Measurements from ENCODE around the gene HCRTR2. TPM values are rescaled to one million over a fixed set of nuclear protein-coding genes. Genes with fewer than 3 reads are reported as not detected.

Gene HCRTR2
- total RNA-seq, 1 donor from 2014 or later = not detected

GRCh38 chr6:55210952-55211351 lies 36.6 kb downstream of the HCRTR2 start:
- Mint-ChIP-seq H3K4me3 (ENCODE audit: unreplicated experiment) (no peak overlapping the region), H3K9me3 (ENCODE audit: unreplicated experiment) (no peaks in the 10 kb centered on the region), H3K4me1 (ENCODE audit: low read depth, unreplicated experiment) (no peaks in the 10 kb centered on the region), H3K27ac (ENCODE audit: unreplicated experiment) (no peak overlapping the region), H3K27me3 (ENCODE audit: unreplicated experiment) (no peaks in the 10 kb centered on the region), H3K36me3 (ENCODE audit: unreplicated experiment) (no peaks in the 10 kb centered on the region)
- no peak for DNase-seq
- TF ChIP-seq CTCF (IDR thresholded peaks at IDR 0.05; ENCODE audit: partially characterized antibody, unreplicated experiment) = no peak

GRCh38 chr6:55212156-55212555 lies 37.8 kb downstream of the HCRTR2 start:
- Mint-ChIP-seq H3K4me3 (ENCODE audit: unreplicated experiment) (no peak overlapping the region), H3K36me3 (ENCODE audit: unreplicated experiment) (no peaks in the 10 kb centered on the region), H3K27me3 (ENCODE audit: unreplicated experiment) (no peaks in the 10 kb centered on the region), H3K9me3 (ENCODE audit: unreplicated experiment) (no peaks in the 10 kb centered on the region), H3K4me1 (ENCODE audit: low read depth, unreplicated experiment) (no peaks in the 10 kb centered on the region), H3K27ac (ENCODE audit: unreplicated experiment) (no peak overlapping the region)
- no peak for TF ChIP-seq CTCF (IDR thresholded peaks at IDR 0.05; ENCODE audit: partially characterized antibody, unreplicated experiment)
- no peak for DNase-seq

- H3K27ac Mint-ChIP-seq (ENCODE audit: unreplicated experiment) = no peak overlapping the region
- peaks cover 1% of the 10 kb centered on the region for H3K9me3 Mint-ChIP-seq (ENCODE audit: unreplicated experiment)
- H3K27me3 Mint-ChIP-seq (ENCODE audit: unreplicated experiment) = no peaks in the 10 kb centered on the region
- H3K4me3 Mint-ChIP-seq (ENCODE audit: unreplicated experiment) = no peak overlapping the region
- no peak for DNase-seq
- no peaks in the 10 kb centered on the region for H3K36me3 Mint-ChIP-seq (ENCODE audit: unreplicated experiment)
- H3K4me1 Mint-ChIP-seq (ENCODE audit: low read depth, unreplicated experiment) = no peaks in the 10 kb centered on the region
- no peak for TF ChIP-seq CTCF (IDR thresholded peaks at IDR 0.05; ENCODE audit: partially characterized antibody, unreplicated experiment)
Observed at GRCh38 chr6:55220961-55221360, 46.6 kb downstream of the HCRTR2 start.

DNA sequence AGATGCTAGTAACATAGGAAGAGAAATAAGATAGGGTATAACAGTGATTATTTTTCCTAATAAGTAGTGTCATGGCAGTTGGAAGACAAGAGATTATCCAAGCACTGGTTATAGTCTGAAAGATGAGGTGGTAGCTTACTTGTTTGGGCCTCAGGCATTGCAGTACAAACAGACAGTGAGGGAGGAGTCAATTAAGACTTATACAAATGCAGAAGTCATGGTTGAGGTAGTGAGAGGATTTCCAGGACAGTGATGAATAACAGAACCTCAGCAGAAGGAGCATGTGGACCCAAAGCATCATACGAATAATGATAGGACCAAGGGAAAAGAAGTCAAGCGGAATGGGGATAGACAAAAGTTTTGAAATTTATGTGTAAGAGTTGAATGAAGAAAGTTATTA lies 53.5 kb downstream of the HCRTR2 start:
- H3K36me3 Mint-ChIP-seq (ENCODE audit: unreplicated experiment) = no peaks in the 10 kb centered on the region
- no peaks in the 10 kb centered on the region for H3K27me3 Mint-ChIP-seq (ENCODE audit: unreplicated experiment)
- no peaks in the 10 kb centered on the region for H3K4me1 Mint-ChIP-seq (ENCODE audit: low read depth, unreplicated experiment)
- no peak overlapping the region for H3K27ac Mint-ChIP-seq (ENCODE audit: unreplicated experiment)
- TF ChIP-seq CTCF (IDR thresholded peaks at IDR 0.05; ENCODE audit: partially characterized antibody, unreplicated experiment) = no peak
- H3K4me3 Mint-ChIP-seq (ENCODE audit: unreplicated experiment) = no peak overlapping the region
- no peak for DNase-seq
- no peaks in the 10 kb centered on the region for H3K9me3 Mint-ChIP-seq (ENCODE audit: unreplicated experiment)

GRCh38 chr6:55239099-55239498 lies 64.8 kb downstream of the HCRTR2 start:
- Mint-ChIP-seq H3K4me1 (ENCODE audit: low read depth, unreplicated experiment) (no peaks in the 10 kb centered on the region), H3K27ac (ENCODE audit: unreplicated experiment) (no peak overlapping the region), H3K36me3 (ENCODE audit: unreplicated experiment) (no peaks in the 10 kb centered on the region), H3K27me3 (ENCODE audit: unreplicated experiment) (no peaks in the 10 kb centered on the region), H3K4me3 (ENCODE audit: unreplicated experiment) (no peak overlapping the region), H3K9me3 (ENCODE audit: unreplicated experiment) (no peaks in the 10 kb centered on the region)
- no peak for TF ChIP-seq CTCF (IDR thresholded peaks at IDR 0.05; ENCODE audit: partially characterized antibody, unreplicated experiment)
- no peak for DNase-seq

Measured in glutamatergic neuron (in vitro differentiated cells).